HG03159 (cell line): ENCODE results near the gene ERC1.

Experiments used
- ATAC-seq: cut with Tn5 transposase; IDR thresholded peaks from one replicate; pipeline ENCODE4 v1.9.1; 2021; ENCODE audit warnings: mild to moderate bottlenecking, moderate library complexity; ENCODE audit not compliant: unreplicated experiment

The ERC1 gene

GRCh38 chr12:1425396-1425729, 434.3 kb downstream of the ERC1 start:
- no peak for ATAC-seq

GRCh38 chr12:1428671-1429070, 437.6 kb downstream of the ERC1 start:
- no peak for ATAC-seq

GRCh38 chr12:1429980-1430379, 439.0 kb downstream of the ERC1 start:
- ATAC-seq: no peak

GRCh38 chr12:1434296-1434955, 443.4 kb downstream of the ERC1 start:
- ATAC-seq: no peak

GRCh38 chr12:1435044-1435443, 444.0 kb downstream of the ERC1 start:
- no peak for ATAC-seq

GRCh38 chr12:1435456-1435855, 444.4 kb downstream of the ERC1 start:
- no peak for ATAC-seq

GRCh38 chr12:1436015-1436414, 445.0 kb downstream of the ERC1 start:
- ATAC-seq: no peak

- no peak for ATAC-seq
Measured at GRCh38 chr12:1436981-1437380, 446.0 kb downstream of the ERC1 start.

GRCh38 chr12:1439201-1439600, 448.2 kb downstream of the ERC1 start:
- ATAC-seq: no peak

GRCh38 chr12:1439687-1440086, 448.7 kb downstream of the ERC1 start:
- ATAC-seq: no peak

GRCh38 chr12:1443421-1444141, 452.6 kb downstream of the ERC1 start:
- no peak for ATAC-seq

- ATAC-seq: no peak
Measured at GRCh38 chr12:1444142-1444516, 453.1 kb downstream of the ERC1 start.

- ATAC-seq: no peak
Measured at GRCh38 chr12:1445807-1446206, 454.8 kb downstream of the ERC1 start.

GRCh38 chr12:1448336-1448735, 457.3 kb downstream of the ERC1 start:
- ATAC-seq: no peak

GRCh38 chr12:1453810-1454209, 462.8 kb downstream of the ERC1 start:
- ATAC-seq: no peak

- no peak for ATAC-seq
Measured at GRCh38 chr12:1456885-1457284, 465.9 kb downstream of the ERC1 start.

- no peak for ATAC-seq
Measured at GRCh38 chr12:1457901-1458300, 466.9 kb downstream of the ERC1 start.

- ATAC-seq: no peak
Measured at GRCh38 chr12:1459339-1459738, 468.3 kb downstream of the ERC1 start.

GRCh38 chr12:1463073-1463905, 472.3 kb downstream of the ERC1 start:
- no peak for ATAC-seq

GRCh38 chr12:1464925-1465324, 473.9 kb downstream of the ERC1 start:
- no peak for ATAC-seq

GRCh38 chr12:1465990-1466389, 475.0 kb downstream of the ERC1 start:
- ATAC-seq: no peak
